ENCODE data around the gene FARP2. TPM values are rescaled to one million over a fixed set of nuclear protein-coding genes. Genes with fewer than 3 reads are reported as not detected.
"Not testable (repeated sequence)": the region's sequence is repeated elsewhere in the genome, so short reads cannot be mapped to it uniquely, and the experiment has no call there.

Gene FARP2
- total RNA-seq, 1 donor from 2014 or later, result 28.5 TPM

DNA sequence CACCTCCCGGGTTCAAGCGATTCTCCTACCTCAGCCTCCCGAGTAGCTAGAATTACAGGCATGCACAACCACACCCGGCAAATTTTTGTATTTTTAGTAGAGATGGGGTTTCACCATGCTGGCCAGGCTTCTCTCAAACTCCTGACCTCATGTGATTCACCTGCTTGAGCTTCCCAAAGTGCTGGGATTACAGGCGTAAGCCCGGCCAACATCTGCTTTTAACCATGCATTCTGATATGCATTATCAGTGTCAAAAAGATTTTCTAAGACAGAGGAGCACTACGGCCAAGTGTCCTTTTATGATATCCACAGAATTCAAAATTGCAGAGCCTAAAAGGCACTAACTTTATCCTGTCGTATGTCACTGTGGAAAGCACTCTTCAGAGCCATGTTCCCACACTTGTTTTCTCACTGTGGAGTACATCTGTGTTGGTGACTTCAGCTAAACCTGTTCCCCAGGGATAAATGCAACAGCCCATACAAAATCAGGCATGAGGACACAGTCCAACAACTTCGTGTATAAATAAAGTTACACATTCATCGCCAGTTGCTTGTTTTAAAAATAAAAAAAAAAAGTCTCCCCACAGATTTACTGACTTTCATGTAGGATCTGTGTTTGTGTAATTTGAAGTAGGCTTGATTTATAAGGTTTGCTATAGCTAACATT, 95.9 kb downstream of the FARP2 start:
- DNase-seq (ENCODE audit: extremely low read depth, low read depth, low spot score), result no peak

DNA sequence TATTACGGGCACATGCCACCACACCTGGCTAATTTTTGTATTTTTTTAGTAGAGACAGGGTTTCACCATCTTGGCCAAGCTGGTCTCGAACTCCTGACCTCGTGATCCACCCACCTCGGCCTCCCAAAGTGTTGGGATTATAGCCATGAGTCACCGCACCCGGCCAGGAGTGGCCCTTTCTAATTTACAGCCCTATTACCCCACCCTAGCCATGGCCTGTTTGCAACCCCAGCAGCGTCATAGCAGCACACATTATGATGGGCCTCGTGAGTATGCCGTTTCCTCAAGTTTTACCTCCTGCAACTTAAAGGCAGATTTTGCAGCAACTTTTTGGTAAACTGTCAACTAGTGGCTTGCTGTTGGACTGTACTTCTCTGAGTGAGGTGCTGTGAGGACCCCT, 97.8 kb downstream of the FARP2 start:
- DNase-seq (ENCODE audit: extremely low read depth, low read depth, low spot score), result not testable (repeated sequence)

DNA sequence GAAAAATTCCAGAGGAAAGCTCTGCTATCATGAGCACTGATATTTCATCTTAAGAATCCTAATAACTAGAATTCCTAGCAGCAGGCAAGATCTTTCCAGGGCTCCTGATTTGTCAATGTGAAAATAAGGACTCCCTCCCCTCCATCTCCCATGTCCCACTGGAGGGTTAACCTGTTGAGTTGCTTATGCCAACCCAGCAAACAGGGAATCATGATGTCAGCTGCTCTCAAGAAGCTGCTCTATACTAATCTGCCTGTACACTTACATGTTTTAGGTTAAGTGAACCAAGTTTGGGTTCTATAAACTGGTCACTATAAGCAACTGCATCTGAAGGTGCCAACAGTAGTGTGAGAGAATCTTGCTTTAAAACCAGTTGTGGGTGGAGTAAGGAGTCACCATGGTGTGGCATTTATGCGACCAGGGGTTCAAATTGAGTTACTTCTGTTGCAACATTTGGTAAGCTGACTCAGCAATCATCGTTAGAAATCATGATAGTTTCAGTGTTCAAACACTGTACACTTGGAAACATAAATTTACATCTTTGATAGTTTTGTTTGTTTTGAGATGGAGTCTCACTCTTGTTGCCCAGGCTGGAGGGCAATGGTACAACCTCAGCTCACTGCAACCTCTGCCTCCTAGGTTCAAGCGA, 98.9 kb downstream of the FARP2 start:
- no peak for DNase-seq (ENCODE audit: extremely low read depth, low read depth, low spot score)

DNA sequence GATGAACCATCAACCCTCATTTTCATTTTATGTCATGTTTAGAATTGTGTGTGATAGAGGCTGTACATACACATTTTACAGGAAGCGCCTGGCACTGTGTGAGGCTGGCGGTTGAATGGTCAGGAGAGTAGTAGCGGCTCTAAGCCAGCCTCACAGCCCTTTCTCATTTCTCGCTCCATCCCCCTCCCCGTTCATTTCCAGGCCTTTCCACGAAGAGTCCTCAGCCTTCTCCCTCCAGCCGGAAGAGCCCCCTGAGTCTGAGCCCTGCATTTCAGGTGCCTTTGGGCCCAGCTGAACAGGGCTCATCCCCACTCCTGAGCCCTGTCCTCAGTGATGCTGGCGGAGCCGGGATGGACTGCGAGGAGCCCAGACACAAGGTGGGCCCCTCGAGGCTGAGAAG, 100.5 kb downstream of the FARP2 start:
- DNase-seq (ENCODE audit: extremely low read depth, low read depth, low spot score), result no peak

DNA sequence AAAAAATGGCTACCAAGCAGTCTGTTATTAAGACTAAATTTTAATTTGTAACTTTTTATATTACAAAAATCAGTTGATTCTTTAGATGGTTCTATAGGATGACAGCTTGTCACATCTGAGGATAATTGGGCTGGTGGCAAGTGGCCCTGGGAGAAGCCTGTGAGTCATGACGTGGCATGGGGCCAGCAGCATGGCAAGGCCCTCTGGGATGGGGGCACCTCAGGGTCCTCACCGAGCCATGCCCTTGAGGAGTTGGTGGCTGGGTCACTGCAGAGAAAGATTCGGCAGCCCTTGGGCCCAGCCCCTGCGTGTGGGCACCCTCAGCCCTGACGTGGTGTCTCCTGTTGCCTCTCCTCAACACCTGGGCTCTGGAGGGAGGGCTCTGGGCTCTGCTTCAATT, 102.6 kb downstream of the FARP2 start:
- no peak for DNase-seq (ENCODE audit: extremely low read depth, low read depth, low spot score)

DNA sequence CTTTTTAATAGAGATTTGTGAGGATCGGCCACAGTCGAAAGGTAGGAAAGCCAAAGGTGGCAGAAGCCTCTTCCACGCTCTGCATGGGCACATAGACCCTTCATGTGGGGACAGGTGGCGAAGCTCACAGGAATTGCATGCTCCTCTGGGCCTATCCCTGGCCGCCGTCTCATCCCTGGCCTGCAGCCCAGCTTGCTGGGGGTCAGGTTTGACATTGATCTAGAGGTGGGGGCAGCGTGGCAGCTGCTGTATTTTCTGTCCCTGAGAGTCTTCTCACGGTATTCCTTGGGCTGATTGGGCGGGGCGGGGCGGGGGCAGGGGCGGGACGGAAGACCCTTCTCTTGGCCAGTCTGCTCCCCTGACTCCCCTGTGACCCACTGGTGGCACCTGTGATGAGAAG, 103.4 kb downstream of the FARP2 start:
- DNase-seq (ENCODE audit: extremely low read depth, low read depth, low spot score), result no peak

DNA sequence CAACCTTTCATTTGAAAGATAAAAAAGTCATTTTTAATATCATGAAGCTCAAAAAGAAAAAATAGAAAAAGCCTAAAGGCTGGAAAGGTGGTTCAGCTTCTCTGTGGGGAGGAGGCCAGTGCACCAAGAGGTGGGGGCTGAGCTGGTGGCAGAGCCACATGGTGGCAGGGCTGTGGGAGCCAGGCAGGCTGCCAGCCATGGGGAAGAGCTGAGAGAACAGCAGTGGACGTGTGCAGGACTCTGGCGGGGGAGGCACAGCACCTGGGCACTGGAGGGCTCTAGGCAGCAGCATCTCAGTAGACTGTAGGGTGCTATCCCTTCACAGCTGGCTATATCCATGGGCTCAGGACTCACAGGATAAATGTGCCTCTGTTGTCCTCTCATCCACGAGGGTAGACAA, 104.5 kb downstream of the FARP2 start:
- no peak for DNase-seq (ENCODE audit: extremely low read depth, low read depth, low spot score)

DNA sequence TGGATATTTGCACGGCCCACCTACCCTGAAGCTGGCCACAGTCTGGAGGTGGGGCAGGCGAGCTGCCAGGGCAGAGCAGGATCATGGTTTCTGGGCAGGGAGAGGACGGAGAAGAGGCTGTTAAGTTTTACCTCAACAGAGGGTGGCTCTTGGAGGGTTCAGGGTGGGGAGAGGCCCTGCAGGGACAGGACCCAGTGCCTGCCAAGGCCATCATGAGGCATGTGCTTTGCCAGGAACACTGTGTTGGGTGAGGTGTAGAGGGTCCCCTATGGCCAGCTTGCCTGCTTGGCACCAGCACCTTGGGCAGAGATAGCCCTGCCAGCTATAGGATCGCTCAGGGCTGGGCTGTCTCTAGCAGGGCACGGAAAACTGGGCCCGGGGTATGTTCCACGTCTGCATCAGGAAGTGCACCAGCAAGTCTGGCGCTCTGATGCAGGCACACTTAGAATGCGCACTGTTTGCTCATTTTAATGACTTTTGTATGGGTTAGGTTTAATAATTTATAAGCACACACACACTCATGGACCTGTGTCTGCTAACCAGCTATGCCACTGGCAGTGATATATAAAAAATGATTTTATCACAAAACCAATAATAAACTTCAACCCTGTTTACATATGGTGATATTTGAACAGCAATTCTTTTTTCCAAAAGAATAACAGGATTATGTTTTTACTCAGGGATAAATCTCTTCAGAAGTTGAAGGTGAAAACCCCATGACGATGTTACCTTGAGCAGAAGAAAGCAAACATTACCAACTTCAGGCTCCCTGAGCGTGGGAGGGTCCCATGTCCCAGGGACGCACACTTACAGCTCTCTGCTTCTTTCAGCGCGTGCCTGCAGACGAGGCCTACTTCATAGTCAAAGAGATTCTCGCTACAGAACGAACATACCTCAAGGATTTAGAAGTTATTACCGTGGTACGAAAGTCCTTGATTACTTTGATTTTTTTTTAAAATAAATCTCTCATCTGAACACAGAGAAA, 105.9 kb downstream of the FARP2 start:
- DNase-seq (ENCODE audit: extremely low read depth, low read depth, low spot score), result no peak

DNA sequence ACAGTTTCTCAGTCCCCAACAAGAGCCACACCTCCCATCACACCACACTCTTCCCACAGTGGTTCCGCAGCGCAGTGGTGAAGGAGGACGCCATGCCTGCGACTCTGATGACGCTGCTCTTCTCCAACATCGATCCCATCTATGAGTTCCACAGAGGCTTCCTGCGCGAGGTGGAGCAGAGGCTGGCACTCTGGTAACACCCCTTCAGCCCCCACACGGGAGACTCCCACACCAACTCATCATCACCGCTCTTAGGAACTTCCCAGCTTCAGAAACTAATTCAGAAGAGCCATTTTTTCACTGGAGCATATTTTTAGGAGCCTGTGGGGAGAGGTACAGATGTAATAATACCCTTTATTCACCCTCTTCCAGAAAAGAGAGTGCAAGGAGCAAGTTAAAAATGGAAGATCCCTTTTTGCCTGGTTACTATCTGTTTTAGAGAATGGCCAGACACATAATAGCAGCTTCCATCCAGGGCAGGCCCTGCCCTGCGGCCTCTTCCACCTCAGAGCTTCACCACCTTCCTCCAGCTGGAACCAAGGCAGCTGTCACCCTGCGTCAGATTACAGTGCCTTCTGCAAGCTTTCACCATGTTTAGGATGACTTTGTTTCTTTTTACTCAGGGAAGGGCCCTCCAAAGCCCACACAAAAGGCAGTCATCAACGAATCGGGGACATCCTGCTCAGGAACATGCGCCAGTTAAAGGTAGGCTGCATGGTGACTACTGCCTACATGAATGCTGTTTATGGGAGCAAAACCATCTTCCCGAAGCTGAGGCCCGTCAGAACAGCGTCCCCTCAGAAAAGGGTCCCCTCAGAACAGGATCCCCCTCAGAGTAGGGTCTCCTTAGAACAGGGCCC, 107.4 kb downstream of the FARP2 start:
- DNase-seq (ENCODE audit: extremely low read depth, low read depth, low spot score), result no peak

DNA sequence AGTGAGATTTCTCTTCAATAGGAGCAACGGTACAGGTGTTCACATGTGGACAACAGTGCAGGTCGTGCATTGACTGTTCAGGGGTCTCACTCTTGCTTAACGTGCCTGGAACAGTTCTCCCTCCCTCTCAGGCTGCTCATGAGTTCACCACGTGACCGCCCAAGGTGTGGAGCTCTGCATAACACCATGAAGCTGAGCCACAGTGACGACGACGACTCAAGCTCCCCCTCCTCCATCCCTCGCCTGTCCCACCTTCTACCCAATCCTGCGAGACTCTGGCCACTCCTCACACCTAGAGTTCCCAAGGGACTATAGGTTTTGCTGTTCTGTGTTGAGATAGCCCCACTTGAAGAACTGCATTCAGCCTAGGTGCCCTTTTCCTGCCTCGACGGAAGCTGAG, 109.5 kb downstream of the FARP2 start:
- no peak for DNase-seq (ENCODE audit: extremely low read depth, low read depth, low spot score)

DNA sequence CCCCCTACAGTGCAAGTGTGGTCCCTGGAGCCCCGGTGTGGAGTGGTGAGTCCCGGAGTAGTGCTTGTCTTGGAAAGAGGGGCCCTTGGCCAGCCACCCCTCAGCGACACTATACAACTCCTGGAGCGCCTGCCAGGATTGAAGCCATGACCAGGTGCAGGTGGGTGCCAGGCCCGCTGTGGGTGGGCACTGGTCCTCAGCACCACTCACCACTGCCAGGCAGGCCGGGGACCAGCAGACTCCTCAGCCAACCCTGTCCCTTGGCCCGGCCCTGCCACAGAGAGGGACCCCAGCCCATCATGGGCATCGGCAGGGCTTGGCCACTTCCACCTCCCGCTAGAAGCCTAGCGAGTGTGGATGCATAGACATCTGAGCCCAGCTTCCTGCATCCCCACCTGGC, 110.1 kb downstream of the FARP2 start:
- DNase-seq (ENCODE audit: extremely low read depth, low read depth, low spot score), result no peak

DNA sequence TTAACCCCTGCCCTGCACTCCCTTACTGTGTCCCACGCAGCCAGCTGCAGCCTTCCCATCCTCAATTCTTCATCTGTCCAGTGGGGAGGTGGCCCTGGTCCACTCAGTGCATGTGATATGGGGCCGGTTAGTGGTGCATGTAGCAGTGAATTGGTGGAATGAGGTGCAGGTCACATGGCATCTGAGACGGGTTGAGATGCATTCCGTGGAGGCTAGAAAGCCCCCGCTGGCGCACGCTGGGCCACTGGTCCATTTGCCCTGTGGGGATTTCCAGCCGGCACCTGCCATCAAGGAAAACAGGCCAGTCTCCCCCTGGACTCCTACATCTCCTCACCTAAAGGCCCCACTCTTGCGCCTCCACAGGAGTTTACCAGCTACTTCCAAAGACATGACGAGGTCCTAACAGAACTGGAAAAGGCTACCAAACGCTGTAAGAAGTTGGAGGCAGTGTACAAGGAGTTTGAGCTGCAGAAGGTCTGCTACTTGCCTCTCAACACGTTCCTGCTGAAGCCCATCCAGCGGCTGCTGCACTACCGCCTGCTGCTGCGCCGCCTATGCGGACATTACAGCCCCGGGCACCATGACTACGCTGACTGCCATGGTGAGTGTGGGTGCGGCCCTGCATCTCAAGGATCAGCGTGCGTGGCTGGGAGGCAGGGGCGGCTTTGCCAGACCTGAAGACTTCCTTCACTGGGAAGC, 111.8 kb downstream of the FARP2 start:
- no peak for DNase-seq (ENCODE audit: extremely low read depth, low read depth, low spot score)

DNA sequence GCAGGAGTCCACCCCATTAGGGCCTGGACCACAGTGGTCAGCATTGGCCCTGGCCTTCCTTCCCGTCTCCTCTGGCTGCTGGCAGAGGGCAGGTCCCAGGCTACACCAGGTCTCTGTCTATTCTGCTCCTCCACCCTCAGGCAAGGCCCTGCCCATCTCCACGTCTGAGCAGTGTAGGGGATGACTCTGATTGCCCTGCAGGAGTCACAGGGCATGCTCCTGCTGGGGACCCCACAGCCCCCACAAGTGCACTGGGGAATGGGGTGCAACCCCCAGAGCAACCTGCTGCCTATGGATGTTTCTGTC, 112.3 kb downstream of the FARP2 start:
- DNase-seq (ENCODE audit: extremely low read depth, low read depth, low spot score), result no peak

DNA sequence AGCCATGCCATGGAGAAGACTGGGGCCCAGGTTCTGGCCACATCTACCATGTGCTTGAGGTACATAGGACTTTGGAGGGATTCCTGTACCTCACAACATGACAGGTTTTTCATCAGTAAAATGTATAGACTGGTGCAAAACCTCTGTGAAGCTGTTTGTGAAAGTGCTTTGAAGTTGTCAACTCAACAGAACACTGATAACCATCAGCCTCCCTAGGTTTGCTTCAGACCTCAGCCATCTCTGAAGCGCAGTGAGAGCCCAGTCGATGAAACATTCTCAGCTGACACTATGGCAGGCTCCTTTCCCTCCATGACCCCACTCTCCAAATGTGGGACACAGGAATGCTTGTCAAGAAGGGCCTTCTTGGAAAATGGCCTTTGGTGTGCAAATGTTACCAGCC, 113.7 kb downstream of the FARP2 start:
- no peak for DNase-seq (ENCODE audit: extremely low read depth, low read depth, low spot score)

DNA sequence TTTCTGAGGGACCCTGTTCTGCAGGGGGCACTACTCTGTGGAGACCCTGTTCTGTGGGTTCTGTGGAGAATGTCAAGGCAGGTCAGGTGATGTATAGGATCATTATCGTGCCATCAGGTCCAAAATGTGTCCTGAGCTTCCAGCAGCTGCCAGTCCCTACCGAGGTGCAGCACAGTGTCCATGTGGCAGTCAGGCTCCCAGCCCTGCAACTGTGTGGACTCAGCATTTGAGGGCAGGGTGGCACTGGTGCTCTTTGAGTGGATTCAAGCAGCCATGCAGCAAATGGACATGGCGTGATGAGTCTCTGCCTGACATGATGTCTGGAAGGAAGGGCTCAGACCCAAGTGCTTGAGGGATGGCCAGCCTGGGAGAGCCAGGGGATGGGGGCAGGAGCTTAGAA, 117.3 kb downstream of the FARP2 start:
- DNase-seq (ENCODE audit: extremely low read depth, low read depth, low spot score), result no peak

DNA sequence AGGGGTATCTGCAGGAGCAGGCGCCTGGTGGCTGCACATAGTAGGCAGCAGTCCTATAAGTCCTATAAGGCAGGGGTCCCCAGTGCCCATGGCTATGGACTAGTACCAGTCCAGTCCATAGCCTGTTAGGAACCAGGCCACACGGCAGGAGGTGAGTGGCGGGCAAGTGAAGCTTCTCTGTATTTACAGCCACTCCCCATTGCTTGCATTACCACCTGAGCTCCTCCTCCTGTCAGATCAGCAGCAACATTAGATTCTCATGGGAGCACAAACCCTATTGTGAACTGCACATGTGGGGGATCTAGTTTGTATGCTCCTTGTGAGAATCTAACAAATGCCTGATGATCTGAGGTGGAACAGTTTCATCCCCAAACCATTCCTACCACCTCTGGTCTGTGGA, 119.2 kb downstream of the FARP2 start:
- DNase-seq (ENCODE audit: extremely low read depth, low read depth, low spot score), result no peak

DNA sequence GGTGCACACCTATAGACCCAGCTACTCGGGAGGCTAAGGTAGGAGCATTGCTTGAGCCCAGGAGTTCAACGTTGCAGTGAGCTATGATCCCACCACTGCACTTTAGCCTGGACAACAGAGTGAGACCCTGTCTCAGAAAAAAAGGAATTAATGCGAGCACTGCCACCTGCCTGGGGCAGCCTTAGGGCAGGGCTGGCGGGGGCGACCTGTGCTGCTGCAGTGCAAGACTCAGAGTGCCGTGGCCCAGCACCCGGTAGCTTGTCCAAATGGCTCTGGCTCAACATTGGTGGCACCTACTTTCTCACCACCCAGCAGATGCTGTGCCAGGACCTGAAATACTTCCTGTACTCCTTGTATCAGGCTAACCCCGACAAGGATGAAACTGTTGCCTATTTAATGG, 122.1 kb downstream of the FARP2 start:
- no peak for DNase-seq (ENCODE audit: extremely low read depth, low read depth, low spot score)

DNA sequence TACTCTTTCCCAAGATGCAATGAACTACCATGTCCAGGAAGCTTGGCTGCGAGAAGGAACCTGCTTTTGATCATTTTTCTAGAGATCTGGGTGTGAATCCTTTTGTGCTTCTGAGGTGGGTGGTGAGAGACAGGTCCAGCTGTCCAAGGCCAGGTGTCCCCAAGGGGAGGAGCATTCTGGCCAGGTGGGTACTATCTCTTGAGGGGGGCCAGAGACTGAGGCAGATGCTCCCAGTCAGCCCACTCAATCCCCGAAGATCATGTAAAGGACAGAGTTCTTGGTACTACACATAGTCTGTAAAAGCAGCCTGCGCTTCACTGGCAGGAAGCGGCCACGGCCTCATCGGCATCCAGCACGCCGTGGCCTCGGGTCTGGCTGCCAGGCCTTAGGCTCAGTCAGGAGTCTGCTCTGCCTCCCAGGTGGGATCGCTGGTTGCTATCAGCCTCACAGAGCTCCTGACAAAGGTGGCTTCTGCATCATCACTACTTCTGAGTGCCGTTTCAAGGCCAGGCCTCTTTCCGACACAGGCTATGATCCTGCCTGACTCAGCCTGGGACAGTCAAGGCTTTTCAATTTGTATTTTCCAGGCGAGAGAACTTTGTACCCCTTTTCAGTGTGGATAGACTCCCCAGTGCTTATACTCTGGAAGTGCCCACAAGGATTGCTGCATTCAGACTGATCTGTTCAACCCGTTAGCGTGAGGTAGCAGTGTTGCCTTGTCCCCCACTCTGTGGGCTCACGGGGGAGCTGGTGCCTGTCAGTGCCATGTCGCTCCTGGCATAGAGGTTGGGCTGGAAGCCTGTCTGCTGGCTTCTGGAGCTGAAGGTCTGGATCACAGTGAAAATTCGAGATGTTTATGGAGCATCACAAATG, 123.2 kb downstream of the FARP2 start:
- no peak for DNase-seq (ENCODE audit: extremely low read depth, low read depth, low spot score)

DNA sequence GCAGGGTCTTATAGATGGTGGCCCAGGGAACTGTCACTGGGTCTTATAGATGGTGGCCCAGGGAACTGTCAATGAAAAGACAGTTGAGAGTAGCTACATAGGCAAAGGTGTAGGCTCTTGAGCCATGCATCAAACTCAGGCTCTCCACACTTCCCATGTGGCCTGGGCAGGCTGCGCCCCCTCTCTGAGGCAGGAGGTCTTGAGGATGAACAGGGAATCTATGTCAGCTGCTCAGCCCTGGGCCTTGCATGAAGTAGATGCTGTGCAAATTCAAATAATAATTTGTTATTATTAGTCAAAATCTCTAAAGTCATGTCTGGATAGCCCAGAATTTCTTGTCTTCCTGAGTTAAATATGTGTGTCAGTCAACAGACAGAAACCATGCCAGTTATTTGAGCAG, 125.6 kb downstream of the FARP2 start:
- no peak for DNase-seq (ENCODE audit: extremely low read depth, low read depth, low spot score)

Data from glomerular endothelial cell (primary cell).